Cardiac muscle cell (in vitro differentiated cells and primary cell): ENCODE results near the gene EML2. TPM values are rescaled to one million over a fixed set of nuclear protein-coding genes. Genes with fewer than 3 reads are reported as not detected.

Source experiments
- DNase-seq, 2 donors: peaks; one replicate each; pipeline versions ENCODE4 v3.0.0 to v3.0.0-alpha.2; 2010 to 2017; ENCODE audit warnings: low read depth in 1 of 2, low spot score in 1 of 2
- H3K27ac ChIP-seq: fragments of 200-600 bp; sonication (generic); 2 replicates; pipeline ENCODE4 v1.5.1; 2016
- H3K27me3 ChIP-seq: fragments of 200-600 bp; sonication (generic); 2 replicates; pipeline ENCODE4 v1.6.0; 2016; ENCODE audit warnings: control low read depth
- H3K36me3 ChIP-seq: fragments of 200-600 bp; sonication (generic); 2 replicates; pipeline ENCODE4 v1.5.1; 2016; ENCODE audit warnings: control low read depth
- H3K4me1 ChIP-seq: fragments of 200-600 bp; sonication (generic); 2 replicates; pipeline ENCODE4 v1.8.1; 2017; ENCODE audit warnings: low read depth, mild to moderate bottlenecking, mixed run types
- H3K4me3 ChIP-seq: fragments of 200-600 bp; sonication (generic); 2 replicates; pipeline ENCODE4 v1.5.1; 2016; ENCODE audit warnings: mild to moderate bottlenecking
- H3K9me3 ChIP-seq: fragments of 200-600 bp; sonication (generic); 2 replicates; pipeline ENCODE4 v1.5.1; 2017; ENCODE audit warnings: low read depth, mild to moderate bottlenecking, control low read depth
- CTCF ChIP-seq: IDR thresholded peaks from 2 replicates; pipeline ENCODE4 v1.5.1; 2012; ENCODE audit warnings: low read depth, mild to moderate bottlenecking, low read length
- polyA plus RNA-seq: library from polyadenylated mRNA; unstranded; fragments of >200 nt; fragmentation: Nextera tagmentation; extraction: Ambion mirVana; gene quantifications from 2 replicates; pipeline ENCODE4 v1.2.1, GENCODE V29; 2016
- total RNA-seq: library from RNA; depleted of rRNA; stranded (reverse); fragments of >200 nt; gene quantifications from 2 replicates; pipeline ENCODE4 v1.2.3, GENCODE V29; 2016

The EML2 gene
- total and polyA plus RNA-seq, 2 experiments from 2014 or later: 26.2 to 41.0 TPM

GRCh38 chr19:45598267-45599001, 40.8 kb downstream of the EML2 start:
- no peak for TF ChIP-seq CTCF
- H3K27me3 ChIP-seq: peaks cover 80% of the 10 kb centered on the region
- no peak overlapping the region for H3K27ac ChIP-seq
- no peaks in the 10 kb centered on the region for H3K4me1 ChIP-seq
- H3K9me3 ChIP-seq: no peaks in the 10 kb centered on the region
- no peaks in the 10 kb centered on the region for H3K36me3 ChIP-seq
- peak in 1 of 2 donors; percentile 62 for DNase-seq
- H3K4me3 ChIP-seq: no peak overlapping the region

GRCh38 chr19:45597425-45598111, 41.6 kb downstream of the EML2 start:
- Histone ChIP-seq H3K27ac (no peak overlapping the region), H3K4me1 (no peaks in the 10 kb centered on the region), H3K36me3 (no peaks in the 10 kb centered on the region), H3K4me3 (no peak overlapping the region), H3K9me3 (no peaks in the 10 kb centered on the region), H3K27me3 (peaks cover 74% of the 10 kb centered on the region)
- DNase-seq: no peak
- TF ChIP-seq CTCF: no peak

- Histone ChIP-seq H3K9me3 (no peaks in the 10 kb centered on the region), H3K27ac (no peak overlapping the region), H3K36me3 (no peaks in the 10 kb centered on the region), H3K27me3 (peaks cover 65% of the 10 kb centered on the region), H3K4me3 (no peak overlapping the region), H3K4me1 (no peaks in the 10 kb centered on the region)
- DNase-seq: no peak
- TF ChIP-seq CTCF: no peak
Measured at GRCh38 chr19:45595814-45596213, 43.4 kb downstream of the EML2 start.

GRCh38 chr19:45593520-45593919, 45.7 kb downstream of the EML2 start:
- DNase-seq: no peak
- Histone ChIP-seq H3K4me1 (no peaks in the 10 kb centered on the region), H3K4me3 (no peak overlapping the region), H3K9me3 (no peaks in the 10 kb centered on the region), H3K36me3 (no peaks in the 10 kb centered on the region), H3K27me3 (peaks cover 42% of the 10 kb centered on the region), H3K27ac (no peak overlapping the region)
- TF ChIP-seq CTCF: no peak

- Histone ChIP-seq H3K9me3 (no peaks in the 10 kb centered on the region), H3K27ac (no peak overlapping the region), H3K27me3 (peaks cover 30% of the 10 kb centered on the region), H3K4me3 (no peak overlapping the region), H3K4me1 (no peaks in the 10 kb centered on the region), H3K36me3 (no peaks in the 10 kb centered on the region)
- DNase-seq: no peak
- TF ChIP-seq CTCF: no peak
Measured at GRCh38 chr19:45592366-45592765, 46.8 kb downstream of the EML2 start.
